ENCODE results near the gene PHF2.

The PHF2 gene

DNA sequence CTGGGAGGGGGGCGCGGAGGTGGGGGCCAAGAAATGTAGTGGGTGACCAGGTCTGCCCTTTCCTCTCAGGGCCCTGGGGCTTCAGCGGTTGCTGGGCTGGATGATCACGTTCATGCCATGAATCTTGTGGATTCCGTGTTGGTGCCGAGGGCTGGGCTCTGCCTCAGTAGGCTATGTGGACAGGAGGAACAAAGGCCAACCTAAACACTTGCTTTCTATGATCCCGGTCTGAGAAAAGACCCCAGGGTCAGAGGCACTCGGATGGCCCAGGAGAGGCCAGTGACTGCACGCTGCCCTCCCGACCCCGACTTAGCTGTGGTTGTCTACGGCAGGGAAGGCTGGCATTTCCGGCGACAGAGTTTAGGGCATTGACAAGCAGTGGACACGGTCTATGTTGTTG lies 26.6 kb downstream of the PHF2 start:
- no peak for DNase-seq

DNA sequence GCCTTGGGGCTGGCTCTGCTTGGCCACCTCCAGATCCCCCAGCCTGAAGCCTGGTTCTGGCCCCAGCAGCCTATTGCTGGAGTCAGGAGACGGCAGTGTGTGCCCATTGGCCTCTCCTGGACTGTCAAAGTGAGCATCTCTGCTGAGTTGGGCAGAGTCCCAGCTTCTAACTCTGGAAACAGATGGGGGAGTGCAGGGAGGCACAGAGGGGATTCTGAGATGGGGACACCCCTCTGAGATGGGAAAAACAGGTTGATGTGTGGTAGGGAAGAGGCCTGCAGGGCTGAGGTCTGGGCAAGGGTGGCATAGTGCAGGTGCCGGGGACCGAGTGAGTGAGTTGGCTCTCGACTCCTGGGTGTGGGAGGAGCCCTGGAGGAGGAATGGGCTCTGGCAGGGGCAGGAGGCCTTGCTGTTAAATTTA lies 27.5 kb downstream of the PHF2 start:
- DNase-seq: no peak

DNA sequence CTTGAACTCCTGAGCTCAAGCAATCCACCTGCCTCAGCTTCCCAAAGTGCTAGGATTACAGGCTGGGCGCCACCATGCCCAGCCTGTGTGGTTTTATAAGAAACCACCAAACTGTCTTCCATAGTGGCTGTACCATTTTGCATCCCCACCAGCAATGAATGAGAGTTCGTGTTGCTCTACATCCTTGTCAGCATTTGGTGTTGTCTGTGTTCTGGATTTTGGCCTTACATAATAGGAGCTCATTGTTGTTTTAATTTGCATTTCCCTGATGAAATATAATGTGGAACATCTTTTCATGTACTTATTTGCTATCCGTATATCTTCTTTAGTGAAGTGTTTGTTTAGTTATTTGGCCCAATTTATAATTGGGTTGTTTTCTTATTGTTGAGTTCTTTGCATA lies 29.8 kb downstream of the PHF2 start:
- DNase-seq: no peak

DNA sequence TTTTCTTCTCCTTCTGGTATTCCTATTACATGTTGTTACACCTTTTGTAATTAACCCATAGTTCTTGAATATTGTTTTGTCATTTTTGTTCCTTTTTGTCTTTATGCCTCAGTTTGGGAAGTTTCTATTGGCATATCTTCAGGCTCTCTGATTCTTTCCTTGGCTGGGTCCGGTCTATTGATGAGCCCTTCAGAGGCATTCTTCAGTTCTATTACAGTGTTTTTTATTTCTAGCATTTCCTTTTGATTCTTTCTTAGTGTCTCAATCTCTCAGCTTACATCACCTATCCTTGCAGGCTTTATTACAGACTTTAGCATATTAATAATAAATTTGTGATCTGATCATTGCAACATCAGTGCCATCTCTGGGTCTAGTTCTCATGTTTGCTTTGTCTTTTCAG lies 33.8 kb downstream of the PHF2 start:
- no peak for DNase-seq

DNA sequence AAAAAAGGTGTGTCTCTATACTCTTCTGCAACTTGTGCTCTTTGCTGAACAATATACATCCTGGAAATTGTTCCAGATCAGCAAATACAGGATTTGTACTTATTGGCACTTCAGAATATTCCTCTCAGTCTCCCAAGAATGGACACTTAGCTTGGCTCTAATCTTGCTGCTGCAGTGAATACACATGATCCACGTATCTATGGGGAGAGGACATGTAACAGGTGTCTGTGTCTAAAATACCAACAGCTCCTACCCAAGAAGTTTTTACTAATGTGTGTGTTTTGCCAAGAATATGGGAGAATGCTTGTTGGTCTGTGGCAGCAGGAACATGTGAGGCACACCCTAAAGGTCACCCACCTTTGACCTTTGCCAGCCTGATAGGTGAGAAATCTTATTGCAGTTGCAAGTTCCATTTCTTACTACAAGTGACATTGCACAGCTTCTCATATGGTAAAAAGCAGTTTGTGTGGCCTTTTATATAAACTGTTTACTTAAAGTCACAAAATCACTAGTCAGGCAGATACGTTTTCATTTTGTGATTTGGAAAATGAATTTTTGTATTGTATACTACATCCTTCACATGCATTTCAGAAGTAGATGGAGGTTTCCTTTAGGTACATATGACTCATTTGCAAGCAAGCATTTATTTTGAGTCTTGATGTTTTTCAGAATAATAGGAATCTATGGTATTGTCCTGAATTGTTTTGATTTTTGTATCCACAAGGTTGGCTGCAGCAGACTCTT lies 35.8 kb downstream of the PHF2 start:
- DNase-seq: no peak

DNA sequence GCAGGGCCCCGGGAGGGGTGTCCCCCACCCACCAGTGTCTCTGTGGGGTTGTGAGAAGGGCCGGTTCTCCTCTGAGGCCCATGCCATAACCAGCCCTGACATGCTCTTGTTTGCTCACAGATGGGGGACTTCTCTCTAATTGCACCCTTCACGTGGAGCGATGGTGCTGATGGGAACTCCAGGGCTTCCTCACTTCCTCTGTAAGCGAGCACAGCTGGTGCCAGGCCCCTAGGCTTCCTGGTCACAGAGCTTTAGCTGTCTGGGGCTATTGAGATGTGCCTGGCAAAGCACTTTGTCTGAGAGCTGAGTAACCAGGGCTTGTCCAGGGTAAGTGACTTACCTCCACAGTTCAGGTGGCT lies 36.4 kb downstream of the PHF2 start:
- peak in 1 of 2 donors; percentile 6 for DNase-seq

DNA sequence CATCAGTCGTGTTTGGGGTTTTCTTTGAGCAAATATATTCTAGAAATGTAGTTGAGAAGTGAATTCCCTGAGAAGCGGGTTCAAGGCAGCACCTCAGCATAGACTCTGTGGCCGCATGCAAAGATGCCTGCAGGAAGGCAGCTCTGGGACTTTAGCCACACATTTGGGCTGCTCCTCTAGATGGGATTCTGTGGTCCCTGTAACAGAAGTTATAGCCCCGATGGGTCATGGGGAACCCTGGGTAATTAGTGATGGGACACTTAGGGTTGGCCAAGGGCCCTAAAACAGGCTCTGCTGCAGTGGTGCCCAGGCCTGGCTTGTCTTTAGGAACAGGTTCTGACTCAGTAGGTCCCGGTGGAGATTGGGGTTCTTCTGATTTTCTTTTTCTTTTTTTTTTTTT lies 36.8 kb downstream of the PHF2 start:
- no peak for DNase-seq

DNA sequence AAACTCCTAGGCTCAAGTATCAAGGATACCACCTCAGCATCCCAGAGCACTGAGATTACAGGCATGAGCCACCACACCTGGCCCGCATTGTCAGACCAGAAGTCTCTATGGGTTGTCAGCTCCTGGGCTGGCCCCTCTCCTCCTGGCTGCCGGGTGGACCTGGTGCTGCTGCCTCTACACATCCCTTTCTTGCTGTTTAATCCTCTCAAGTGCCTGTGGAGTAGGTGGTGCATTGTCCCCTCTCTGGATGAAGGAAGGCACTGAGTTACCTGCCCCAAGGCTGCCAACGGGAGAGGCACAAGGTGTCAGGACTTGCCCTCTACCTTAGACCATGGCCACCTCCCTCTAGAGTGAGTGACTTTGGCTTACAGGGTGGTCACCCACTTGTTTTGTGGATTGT lies 37.4 kb downstream of the PHF2 start:
- DNase-seq: no peak

DNA sequence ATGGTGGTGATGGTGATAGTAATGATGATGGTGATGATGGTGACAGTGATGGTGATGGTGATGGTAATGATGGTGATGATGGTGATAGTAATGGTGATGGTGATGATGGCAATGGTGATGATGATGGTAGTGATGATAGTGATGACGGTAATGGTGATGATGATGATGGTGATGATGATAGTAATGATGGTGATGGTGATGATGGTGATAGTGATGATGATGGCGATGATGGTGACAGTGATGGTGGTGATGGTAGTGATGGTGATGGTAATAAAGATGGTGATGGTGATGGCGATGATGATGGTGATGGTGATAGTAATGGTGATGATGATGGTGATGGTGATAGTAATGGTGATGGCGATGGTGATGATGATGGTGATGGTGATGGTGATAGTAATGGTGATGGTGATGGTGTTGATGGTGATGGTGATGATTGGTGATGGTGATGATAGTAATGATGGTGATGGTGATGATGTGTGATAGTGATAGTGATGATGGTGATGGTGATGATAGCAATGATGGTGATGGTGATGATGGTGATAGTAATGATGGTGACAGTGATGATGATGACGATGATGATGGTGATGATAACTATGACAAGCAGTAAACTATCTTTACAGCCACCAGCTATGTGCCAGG lies 38.6 kb downstream of the PHF2 start:
- DNase-seq: no peak

DNA sequence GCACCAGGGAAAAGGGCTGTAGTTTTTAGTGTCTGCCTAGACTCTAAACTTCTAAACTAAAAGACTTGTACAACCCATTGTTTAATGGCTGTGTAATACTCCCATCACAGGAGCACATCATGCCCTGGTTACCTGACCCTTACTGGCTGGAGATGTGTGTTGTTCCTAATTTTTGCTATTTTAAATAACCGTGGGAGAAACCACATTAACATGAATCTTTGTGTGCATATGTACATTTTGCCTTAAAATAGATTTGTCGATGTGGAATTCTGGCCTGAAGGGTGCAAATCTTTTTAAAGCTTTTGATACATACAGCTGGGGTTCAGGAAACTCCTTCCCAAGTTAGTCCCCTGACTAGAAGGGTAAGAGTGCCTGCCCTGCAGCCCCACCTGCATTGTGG lies 39.7 kb downstream of the PHF2 start:
- DNase-seq: no peak

DNA sequence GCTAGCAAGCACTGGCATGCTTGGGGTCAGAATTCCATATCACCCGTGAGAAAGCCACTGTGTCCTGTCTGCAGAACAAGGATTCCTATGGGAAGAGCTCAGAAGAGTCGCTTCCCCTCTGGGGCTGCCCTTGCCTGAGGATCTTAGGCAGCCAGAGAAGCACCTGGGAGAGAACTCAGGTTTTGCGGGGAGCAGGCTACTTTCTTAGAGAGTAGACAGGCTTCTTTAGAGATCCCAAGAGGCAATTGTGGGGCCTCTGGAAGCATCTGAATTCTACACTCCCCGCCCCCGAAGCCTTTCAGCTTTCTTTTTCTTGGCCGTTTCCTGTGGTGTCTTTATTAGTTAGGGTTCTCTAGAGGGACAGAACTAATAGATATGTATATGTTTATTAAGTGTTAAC lies 40.9 kb downstream of the PHF2 start:
- DNase-seq: no peak

DNA sequence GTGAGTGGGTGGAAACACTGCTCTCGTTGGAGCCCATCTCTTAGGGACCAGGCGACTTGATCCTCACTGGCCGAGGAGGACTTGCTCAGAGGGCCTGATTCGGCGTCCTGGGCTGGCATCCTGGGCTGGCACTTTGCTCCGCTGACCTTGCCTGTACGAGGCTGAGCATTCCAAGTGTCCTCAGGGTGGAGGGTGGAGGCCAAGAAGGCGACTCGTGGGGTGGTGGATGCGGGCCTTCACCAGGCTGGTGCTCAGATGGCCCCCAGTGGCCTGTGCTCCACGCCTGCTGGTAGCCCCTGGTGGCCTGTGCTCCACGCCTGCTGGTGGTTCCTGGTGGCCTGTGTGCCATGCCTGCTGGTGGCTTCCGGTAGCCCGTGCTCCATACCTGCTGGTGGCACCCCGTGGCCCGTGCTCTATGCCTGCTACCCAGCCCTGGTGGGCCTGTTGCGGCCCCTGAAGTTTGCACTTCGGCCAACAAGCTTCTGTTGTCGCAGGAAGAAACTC lies 42.9 kb downstream of the PHF2 start:
- DNase-seq: no peak

DNA sequence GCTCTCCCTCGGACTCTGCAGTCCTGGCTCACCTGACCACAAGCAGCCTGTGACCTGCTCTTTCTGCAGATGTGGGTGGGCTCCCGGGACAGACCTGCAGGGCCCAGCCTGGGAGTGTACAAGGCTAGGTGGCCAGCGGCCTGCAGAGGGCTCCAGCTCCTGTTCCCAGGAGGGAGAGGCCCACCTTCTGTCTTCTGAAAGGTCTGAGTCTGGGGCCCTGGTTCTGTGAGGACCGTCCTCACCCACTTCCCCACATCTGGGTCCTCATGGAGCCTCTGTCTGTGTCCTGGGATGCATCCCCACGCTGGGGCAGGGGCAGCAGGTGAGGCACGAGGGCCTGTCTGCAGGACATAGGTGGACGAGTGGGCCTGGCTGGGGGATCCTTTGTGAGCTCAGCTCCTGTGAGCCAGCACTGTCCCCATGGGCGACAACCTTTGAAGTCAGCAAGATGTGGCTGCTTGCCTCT lies 43.7 kb downstream of the PHF2 start:
- DNase-seq: no peak

DNA sequence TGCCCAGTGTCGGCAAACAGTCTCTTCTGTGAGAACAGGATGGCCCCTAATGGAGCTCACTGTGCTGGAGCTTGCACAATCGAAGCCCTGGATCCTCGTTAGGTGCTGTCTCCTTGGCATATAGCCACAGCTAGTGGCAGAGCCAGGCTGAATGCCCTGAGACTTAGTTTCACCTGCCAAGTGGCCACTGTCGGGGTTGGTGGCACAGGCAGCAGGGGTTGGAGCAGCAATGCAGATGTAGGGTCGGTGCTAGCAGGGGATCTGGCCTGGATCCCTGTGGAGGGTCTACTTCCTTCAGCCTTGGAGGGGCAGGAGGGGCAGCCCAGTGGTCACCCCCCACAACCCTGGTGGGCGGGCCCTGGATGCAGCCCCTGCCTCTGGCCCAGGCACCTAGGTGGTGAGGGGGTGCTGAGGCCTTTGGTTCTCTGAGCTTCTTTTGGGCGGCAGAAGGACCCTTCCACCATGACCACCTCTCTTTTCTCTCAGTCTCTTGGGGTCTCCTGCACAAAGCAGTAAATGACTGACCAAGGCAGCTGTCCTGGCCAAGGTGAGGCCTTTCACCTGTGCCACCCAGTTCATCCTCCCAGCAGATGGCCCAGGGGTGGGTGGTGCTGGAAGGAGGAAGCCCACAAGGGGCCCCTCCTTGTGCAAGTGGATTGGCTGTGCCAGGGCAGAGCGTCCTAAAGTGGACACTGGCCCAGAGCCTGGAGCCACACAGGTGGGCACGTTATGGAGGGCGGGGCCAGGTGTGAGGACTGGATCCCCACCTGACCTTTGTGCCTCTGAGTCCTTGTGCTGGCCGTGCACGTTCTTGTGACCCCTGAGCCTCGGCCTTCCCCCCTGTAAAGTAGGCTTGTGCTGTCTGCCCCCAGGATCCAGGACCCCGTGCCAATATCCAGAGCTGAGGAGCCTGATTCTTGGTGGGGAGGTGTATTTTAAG lies 44.8 kb downstream of the PHF2 start:
- no peak for DNase-seq

DNA sequence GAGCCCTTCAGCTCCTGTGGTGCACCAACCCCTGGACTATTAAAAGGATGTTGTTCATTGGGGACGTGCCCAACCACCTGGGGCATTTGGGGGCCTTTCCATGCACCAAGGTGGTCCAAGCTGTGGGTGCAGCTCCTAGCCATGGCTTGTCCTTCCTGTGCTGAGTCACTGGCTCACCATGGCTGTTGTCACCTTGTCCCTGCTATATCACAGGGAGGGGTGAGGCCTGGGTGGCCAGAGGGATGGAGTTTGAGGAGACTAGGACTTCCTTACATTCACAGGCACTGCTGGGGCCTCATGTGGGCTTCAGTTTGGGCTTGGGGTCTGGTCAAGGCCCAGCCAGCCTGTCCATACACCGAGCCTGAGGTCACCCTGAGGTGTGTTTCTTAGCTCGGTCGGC lies 45.5 kb downstream of the PHF2 start:
- DNase-seq: no peak

DNA sequence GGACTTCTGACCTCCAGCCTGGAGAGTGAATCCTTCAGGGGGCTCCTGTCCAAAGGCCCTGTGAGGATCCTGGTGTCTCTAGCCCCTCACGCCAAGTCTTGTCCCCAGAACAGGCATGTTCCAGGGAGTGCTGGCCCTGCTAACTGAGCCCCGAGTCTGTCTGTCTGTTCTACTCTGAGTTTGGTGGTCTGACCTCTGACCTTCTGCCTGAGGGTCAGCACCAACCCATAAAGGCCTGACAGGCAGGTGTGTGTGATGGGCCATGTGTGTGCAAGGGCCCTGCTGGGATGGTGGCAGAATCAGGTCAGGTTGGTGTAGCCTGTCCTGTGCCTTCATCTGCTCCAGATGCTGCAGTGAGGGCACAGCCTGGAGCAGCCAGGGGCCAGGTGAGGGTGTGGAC lies 46.3 kb downstream of the PHF2 start:
- no peak for DNase-seq

DNA sequence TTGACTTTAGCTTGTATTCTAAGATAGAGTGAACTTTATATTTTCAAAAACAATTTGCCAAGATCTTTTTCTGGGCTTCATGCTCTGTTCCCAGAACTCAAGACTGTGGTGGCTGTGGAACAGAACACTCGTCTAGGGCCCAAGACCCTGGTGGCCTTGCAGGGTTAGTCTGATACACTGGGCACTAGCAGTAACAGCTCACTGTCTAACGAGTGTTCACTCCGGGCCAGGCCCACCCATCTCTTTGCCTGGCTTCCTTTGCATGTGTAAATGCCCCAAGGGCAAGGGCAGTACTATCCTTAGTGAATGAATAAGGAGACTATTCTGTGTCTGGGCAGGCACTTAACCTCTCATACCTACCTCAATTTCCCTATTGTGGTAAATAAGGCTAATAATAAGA lies 47.4 kb downstream of the PHF2 start:
- DNase-seq: no peak

DNA sequence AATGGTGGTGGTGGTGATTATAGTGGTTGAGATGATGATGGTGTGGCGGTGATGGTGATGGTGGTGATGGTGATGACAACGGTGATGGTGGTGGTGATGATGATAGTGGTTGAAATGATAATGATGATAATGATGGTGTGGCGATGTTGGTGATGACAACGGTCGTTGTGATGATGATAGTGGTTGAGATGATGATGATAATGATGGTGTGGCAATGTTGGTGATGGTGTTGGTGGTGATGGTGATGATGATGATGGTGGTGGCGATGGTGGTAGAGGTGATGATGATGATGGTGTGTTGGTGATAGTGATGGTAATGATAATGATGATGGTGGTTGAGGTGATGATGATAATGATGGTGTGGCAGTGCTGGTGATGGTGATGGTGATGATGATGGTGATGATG lies 48.0 kb downstream of the PHF2 start:
- no peak for DNase-seq

DNA sequence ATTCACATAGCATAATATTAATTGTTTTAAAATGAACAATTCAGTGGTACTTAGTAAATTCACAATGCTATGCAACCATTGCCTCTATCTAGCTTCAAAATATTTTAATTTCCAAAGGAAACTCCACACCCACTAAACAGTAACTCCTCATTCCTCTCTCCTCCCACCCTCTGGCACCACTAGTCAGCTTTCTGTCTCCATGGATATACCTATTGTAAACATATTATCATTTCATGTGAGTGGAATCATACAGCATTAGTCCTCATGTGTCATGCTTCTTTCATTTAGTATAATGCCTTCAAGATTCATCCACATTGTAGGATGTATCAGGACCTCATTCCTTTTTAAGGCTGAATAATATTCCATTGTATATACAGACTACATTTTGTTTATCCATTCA lies 48.6 kb downstream of the PHF2 start:
- DNase-seq: no peak

DNA sequence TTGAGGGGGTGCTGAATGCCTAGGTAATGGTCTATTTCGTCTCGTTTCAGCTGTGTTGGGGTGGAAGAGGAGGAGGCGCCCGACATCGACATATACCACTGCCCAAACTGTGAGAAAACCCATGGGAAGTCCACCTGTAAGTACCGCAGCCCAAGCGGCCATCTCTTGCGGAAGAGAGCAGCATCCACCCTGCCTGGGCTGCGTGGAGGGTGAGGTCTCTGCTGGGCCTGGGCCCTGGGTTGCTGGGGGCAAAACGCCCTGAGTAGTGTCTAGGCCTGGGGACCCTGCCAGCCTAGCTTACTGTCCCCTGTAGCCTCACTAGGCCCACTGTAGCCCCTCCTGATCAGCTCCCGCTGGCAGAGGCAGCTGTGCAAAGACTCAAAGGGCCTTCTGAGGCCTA lies 53.5 kb downstream of the PHF2 start:
- no peak for DNase-seq

DNA sequence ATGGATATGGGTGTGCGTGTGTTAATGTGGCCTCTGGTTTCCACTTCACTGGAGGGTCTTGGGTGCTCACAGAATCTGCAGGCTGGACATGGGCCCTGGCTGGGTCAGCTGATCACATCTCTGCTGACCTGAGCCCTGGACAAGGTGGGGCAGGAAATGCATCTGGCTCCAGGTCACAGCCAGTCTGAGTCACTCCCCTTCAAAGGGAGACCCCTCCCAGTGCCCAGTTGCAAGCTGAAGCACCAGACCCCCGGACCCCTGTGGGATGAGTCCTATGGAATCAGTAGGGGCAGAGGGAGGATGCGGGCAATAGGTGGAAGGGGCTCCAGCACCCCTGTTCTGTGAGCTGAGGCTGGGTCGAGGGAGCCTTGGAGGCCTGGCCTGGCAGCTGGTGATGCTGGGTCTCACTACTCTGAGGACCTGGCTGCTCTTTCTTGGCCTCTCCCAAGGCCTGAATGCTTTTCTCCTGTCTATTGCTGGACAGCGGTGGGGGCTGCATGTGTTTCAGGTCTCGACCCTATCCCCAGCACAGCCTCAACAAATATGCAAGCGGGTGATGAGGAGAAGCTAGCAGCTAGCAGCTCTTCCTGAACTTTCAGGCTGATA lies 54.5 kb downstream of the PHF2 start:
- DNase-seq: no peak

DNA sequence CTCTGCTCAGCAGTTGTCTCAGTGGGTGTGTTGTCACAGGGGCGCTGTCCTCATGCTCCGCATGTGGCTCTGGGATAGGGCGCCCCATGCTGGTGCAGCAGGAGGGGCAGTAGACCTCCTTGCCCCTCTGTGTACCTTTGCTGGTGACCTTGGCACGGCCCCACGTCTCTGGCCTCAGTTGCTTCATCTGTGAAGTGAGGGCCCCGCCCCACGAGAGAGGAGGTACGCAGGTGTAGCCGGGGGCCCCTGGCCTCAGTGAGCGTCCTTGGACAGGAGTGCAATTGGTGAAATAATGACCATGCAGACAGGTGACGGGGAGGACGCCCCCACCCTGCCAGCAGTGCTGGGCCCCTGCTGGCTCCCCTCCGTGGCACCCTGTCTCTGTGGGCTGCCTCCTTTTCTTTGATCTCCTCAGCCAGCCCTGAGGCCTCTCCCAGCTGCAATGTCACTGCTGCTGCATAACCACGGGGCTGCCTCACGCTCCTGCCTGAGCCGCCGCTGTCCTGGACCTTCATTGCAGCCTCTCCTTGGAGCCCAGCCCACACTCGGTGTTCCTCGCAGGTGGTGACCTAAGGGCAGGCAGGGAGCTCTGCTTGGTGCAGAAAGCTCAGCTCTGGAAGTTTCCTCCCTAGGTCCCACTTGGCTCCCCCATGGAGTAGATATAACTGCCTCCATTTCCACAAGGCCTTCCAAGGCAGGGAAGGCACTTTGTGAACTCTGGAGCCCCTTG lies 57.3 kb downstream of the PHF2 start:
- DNase-seq: no peak
